ENCODE results near the gene IGSF23. TPM values are rescaled to one million over a fixed set of nuclear protein-coding genes. Genes with fewer than 3 reads are reported as not detected.
A peak's percentile ranks its signal among the peaks of the same experiment; 100 is the strongest.
"Not testable (repeated sequence)": the region's sequence is repeated elsewhere in the genome, so short reads cannot be mapped to it uniquely, and the experiment has no call there.

Gene IGSF23
- total RNA-seq, 6 experiments from 2014 or later = 4.4 to 15.2 (median 9.0) TPM

- 90% methylated on average over 4 of the region's 4 CpGs for WGBS (ENCODE audit: insufficient coverage, low coverage, low lambda C conversion rate, missing lambda C conversion rate)
- no peak overlapping the region for H3K27ac ChIP-seq
- no peak overlapping the region for H3K4me3 ChIP-seq
- intact Hi-C loops (cut with DNase I) = no loop called here
- peaks cover 0 to 21% (median 10%) of the 10 kb centered on the region in 4 donors for H3K4me1 ChIP-seq
- peak in 1 of 3 donors; percentile 11 for DNase-seq
- H3K27me3 ChIP-seq = no peaks in the 10 kb centered on the region
- no peak for ATAC-seq
- TF ChIP-seq, protein P1, sequence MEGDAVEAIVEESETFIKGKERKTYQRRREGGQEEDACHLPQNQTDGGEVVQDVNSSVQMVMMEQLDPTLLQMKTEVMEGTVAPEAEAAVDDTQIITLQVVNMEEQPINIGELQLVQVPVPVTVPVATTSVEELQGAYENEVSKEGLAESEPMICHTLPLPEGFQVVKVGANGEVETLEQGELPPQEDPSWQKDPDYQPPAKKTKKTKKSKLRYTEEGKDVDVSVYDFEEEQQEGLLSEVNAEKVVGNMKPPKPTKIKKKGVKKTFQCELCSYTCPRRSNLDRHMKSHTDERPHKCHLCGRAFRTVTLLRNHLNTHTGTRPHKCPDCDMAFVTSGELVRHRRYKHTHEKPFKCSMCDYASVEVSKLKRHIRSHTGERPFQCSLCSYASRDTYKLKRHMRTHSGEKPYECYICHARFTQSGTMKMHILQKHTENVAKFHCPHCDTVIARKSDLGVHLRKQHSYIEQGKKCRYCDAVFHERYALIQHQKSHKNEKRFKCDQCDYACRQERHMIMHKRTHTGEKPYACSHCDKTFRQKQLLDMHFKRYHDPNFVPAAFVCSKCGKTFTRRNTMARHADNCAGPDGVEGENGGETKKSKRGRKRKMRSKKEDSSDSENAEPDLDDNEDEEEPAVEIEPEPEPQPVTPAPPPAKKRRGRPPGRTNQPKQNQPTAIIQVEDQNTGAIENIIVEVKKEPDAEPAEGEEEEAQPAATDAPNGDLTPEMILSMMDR (IDR thresholded peaks at IDR 0.05) = no peak
- TF ChIP-seq POLR2A (IDR thresholded peaks at IDR 0.05) = no peak
- no peaks in the 10 kb centered on the region for H3K9me3 ChIP-seq
- H3K36me3 ChIP-seq = peaks cover 0 to 12% (median 0%) of the 10 kb centered on the region in 4 donors
Measured at GRCh38 chr19:44627631-44628030, 14.3 kb downstream of the IGSF23 start.

DNA sequence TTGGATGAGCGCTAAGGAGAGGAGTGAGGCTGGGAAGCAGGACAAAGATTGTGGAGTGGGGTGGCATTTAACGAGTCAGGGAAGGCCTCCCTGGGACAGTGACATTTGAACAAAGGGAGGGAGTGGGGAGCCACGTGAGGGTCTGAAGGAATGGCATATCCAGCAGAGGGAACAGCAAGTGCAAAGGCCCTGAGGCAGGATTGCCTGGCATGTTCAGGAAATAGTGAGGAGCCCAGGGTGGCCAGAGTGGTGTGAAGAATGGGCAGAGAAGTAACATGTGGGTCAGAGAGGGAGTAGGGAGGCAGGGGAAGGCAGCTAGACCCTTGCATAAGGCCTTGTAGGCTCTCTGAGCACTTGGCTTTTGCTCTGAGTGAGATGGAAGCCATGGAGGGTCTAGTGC, 15.4 kb downstream of the IGSF23 start:
- peaks cover 0 to 12% (median 0%) of the 10 kb centered on the region in 4 donors for H3K36me3 ChIP-seq
- H3K9me3 ChIP-seq = no peaks in the 10 kb centered on the region
- H3K27ac ChIP-seq = no peak overlapping the region
- no peak overlapping the region for H3K4me3 ChIP-seq
- peaks cover 0 to 31% (median 13%) of the 10 kb centered on the region in 4 donors for H3K4me1 ChIP-seq
- H3K27me3 ChIP-seq = no peaks in the 10 kb centered on the region
- TF ChIP-seq, protein P1 (IDR thresholded peaks at IDR 0.05) = no peak
- TF ChIP-seq POLR2A (IDR thresholded peaks at IDR 0.05) = no peak
- intact Hi-C loops (cut with DNase I) = no loop called here
- DNase-seq (no peak), ATAC-seq (no peak)
- 90% methylated on average over 3 of the region's 3 CpGs for WGBS (ENCODE audit: insufficient coverage, low coverage, low lambda C conversion rate, missing lambda C conversion rate)

GRCh38 chr19:44631611-44632010, 18.2 kb downstream of the IGSF23 start:
- H3K9me3 ChIP-seq; H3K36me3 ChIP-seq; H3K4me3 ChIP-seq; ATAC-seq; intact Hi-C loops (cut with DNase I); H3K27ac ChIP-seq; H3K27me3 ChIP-seq: not testable (repeated sequence)
- WGBS (ENCODE audit: insufficient coverage, low coverage, low lambda C conversion rate, missing lambda C conversion rate) = 96% methylated on average over 5 of the region's 8 CpGs
- peaks cover 0 to 29% (median 10%) of the 10 kb centered on the region in 4 donors for H3K4me1 ChIP-seq
- peak in 1 of 3 donors; percentile 13 for DNase-seq

DNA sequence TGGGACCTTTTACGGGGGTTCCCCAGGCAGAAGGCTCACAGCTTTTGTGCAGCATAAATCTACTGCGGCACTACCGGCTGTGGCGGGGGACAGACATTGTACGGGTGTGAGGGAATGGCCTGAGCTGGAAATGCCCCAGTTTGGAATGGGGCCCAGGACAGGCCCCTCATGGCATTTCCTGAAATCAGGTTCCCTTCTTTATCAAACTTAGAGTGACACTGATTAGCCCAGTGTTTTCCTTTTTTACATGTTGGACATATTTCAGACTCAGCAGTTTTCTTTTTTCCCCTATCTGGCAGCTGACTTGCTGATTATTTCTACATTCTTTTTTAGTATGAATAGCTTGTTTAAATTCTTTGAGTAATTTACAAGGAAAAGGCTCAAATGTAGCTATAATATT, 20.7 kb downstream of the IGSF23 start:
- WGBS (ENCODE audit: insufficient coverage, low coverage, low lambda C conversion rate, missing lambda C conversion rate) = 10% methylated on average over 2 of the region's 5 CpGs
- H3K27ac ChIP-seq = peak overlapping the region; percentile 51 to 74 (median 54)
- intact Hi-C loops (cut with DNase I); H3K4me3 ChIP-seq; DNase-seq; H3K27me3 ChIP-seq; H3K9me3 ChIP-seq; H3K36me3 ChIP-seq; ATAC-seq: not testable (repeated sequence)
- H3K4me1 ChIP-seq = peaks cover 0 to 44% (median 12%) of the 10 kb centered on the region in 4 donors

DNA sequence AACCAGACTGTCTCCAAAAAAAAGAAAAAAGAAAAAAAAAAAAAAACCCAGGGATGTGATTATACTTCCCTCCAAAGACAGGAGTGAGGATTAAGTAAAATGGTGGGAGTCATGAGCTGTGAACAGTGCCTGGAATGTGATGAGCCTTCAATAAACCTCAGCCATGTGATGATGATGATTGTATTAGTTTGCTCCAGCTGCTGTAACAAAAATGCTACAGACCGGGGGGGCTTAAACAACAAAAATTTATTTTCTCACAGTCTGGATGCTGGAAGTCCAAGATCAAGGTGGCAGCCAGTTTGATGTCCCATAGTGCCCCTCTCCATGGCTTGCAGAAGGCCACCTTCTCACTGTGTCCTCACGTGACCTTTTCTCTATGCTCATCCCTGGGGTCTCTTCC, 21.4 kb downstream of the IGSF23 start:
- intact Hi-C loops (cut with DNase I) = no loop called here
- H3K27me3 ChIP-seq = no peaks in the 10 kb centered on the region
- DNase-seq (no peak), ATAC-seq (no peak)
- no peaks in the 10 kb centered on the region for H3K9me3 ChIP-seq
- WGBS (ENCODE audit: insufficient coverage, low coverage, low lambda C conversion rate, missing lambda C conversion rate) = no CpG with 5 or more reads among the region's 2 CpGs
- no peak for TF ChIP-seq POLR2A (IDR thresholded peaks at IDR 0.05)
- TF ChIP-seq, protein P1 (IDR thresholded peaks at IDR 0.05) = no peak
- no peaks in the 10 kb centered on the region for H3K36me3 ChIP-seq
- peak overlapping the region; percentile 51 to 76 (median 74) for H3K27ac ChIP-seq
- peaks cover 0 to 44% (median 12%) of the 10 kb centered on the region in 4 donors for H3K4me1 ChIP-seq
- H3K4me3 ChIP-seq = no peak overlapping the region
